Activated naive CD8-positive, alpha-beta T cell treated with anti-CD3 and anti-CD28 coated beads, Interleukin-2, amount 50 U/mL, for 16 hours (primary cell): ENCODE measurements around the gene ARF6.
"Not testable (repeated sequence)": the region's sequence is repeated elsewhere in the genome, so short reads cannot be mapped to it uniquely, and the experiment has no call there.

Experiments
- DNase-seq: peaks from one replicate; pipeline ENCODE4 v3.0.0-alpha.2; 2020; ENCODE audit warnings: low read depth, low spot score

ARF6 gene

GRCh38 chr14:49876563-49877127, 16.2 kb upstream of the ARF6 start:
- no peak for DNase-seq

GRCh38 chr14:49879646-49880204, 13.2 kb upstream of the ARF6 start:
- DNase-seq: no peak

GRCh38 chr14:49880267-49881064, 12.4 kb upstream of the ARF6 start:
- no peak for DNase-seq

GRCh38 chr14:49881350-49882001, 11.4 kb upstream of the ARF6 start:
- DNase-seq: no peak

GRCh38 chr14:49882826-49883694, 9.8 kb upstream of the ARF6 start:
- no peak for DNase-seq

- DNase-seq: no peak
Observed at GRCh38 chr14:49886523-49886922, 6.4 kb upstream of the ARF6 start.

GRCh38 chr14:49888293-49888692, 4.6 kb upstream of the ARF6 start:
- no peak for DNase-seq

- no peak for DNase-seq
Observed at GRCh38 chr14:49892301-49892635, 614 bp upstream of the ARF6 start.

- DNase-seq: peak; percentile 51
Observed at GRCh38 chr14:49893309-49894213, 679 bp downstream of the ARF6 start.

- DNase-seq: not testable (repeated sequence)
Observed at GRCh38 chr14:49894214-49895107, 1.6 kb downstream of the ARF6 start.

GRCh38 chr14:49895480-49895879, 2.6 kb downstream of the ARF6 start:
- no peak for DNase-seq

GRCh38 chr14:49896272-49896671, 3.4 kb downstream of the ARF6 start:
- not testable (repeated sequence) for DNase-seq

GRCh38 chr14:49896966-49897365, 4.1 kb downstream of the ARF6 start:
- DNase-seq: no peak

GRCh38 chr14:49897414-49897813, 4.5 kb downstream of the ARF6 start:
- no peak for DNase-seq

- no peak for DNase-seq
Observed at GRCh38 chr14:49897965-49898364, 5.1 kb downstream of the ARF6 start.

- DNase-seq: no peak
Observed at GRCh38 chr14:49898485-49898884, 5.6 kb downstream of the ARF6 start.

GRCh38 chr14:49900973-49901372, 8.1 kb downstream of the ARF6 start:
- no peak for DNase-seq

- not testable (repeated sequence) for DNase-seq
Observed at GRCh38 chr14:49902679-49903246, 9.9 kb downstream of the ARF6 start.

- DNase-seq: no peak
Observed at GRCh38 chr14:49904270-49904669, 11.4 kb downstream of the ARF6 start.
